H1 (cell line): ENCODE measurements around the gene TMEM253. TPM values are rescaled to one million over a fixed set of nuclear protein-coding genes. Genes with fewer than 3 reads are reported as not detected.

Source experiments
- CTCF ChIA-PET: fragments of 300-600 bp; sonication (Branson Sonifier 250); formaldehyde crosslinking; loops from one replicate; lab custom pipeline; 2021; ENCODE audit not compliant: partially characterized antibody; lab: Charles Lee
- POLR2A ChIA-PET: fragments of 300-600 bp; sonication (Branson Sonifier 250); formaldehyde crosslinking; loops from one replicate; lab custom pipeline; 2021; ENCODE audit warnings: inconsistent platforms; ENCODE audit not compliant: partially characterized antibody; lab: Charles Lee
- DNase-seq, 2 experiments: peaks; one replicate each; pipeline versions ENCODE4 v3.0.0 to v3.0.0-alpha.2; 2010 to 2022; ENCODE audit warnings: low spot score in 2 of 2, low read depth in 1 of 2, mixed read lengths in 1 of 2
- FAIRE-seq: peaks from 2 replicates; lab custom pipeline; 2011; peaks lifted over from hg19 to GRCh38; lab: Jason Lieb, UNC
- H2AFZ ChIP-seq: 2 replicates; pipeline ENCODE4 v1.8.1; 2012; ENCODE audit warnings: low read length, inconsistent platforms
- H2AK5ac ChIP-seq: 2 replicates; pipeline ENCODE4 v1.6.1; 2013; ENCODE audit warnings: low read depth, low read length
- H2BK120ac ChIP-seq: replicated peaks from 2 replicates; pipeline ENCODE3; 2013; ENCODE audit warnings: low read depth, low read length, inconsistent platforms
- H2BK12ac ChIP-seq: 2 replicates; pipeline ENCODE4 v1.6.1; 2013; ENCODE audit warnings: low read depth, low read length
- H2BK15ac ChIP-seq: 2 replicates; pipeline ENCODE4 v1.6.1; 2013; ENCODE audit warnings: low read length
- H2BK20ac ChIP-seq: 2 replicates; pipeline ENCODE4 v1.6.1; 2013; ENCODE audit warnings: low read length
- H2BK5ac ChIP-seq: 2 replicates; pipeline ENCODE4 v1.6.1; 2013; ENCODE audit warnings: low read depth, low read length
- H3K14ac ChIP-seq: 2 replicates; pipeline ENCODE4 v1.6.1; 2013; ENCODE audit warnings: inconsistent platforms; ENCODE audit not compliant: insufficient read length
- H3K18ac ChIP-seq: 2 replicates; pipeline ENCODE4 v1.6.1; 2013; ENCODE audit warnings: low read length; ENCODE audit errors: extremely low read depth
- H3K23ac ChIP-seq: 2 replicates; pipeline ENCODE4 v1.6.1; 2013; ENCODE audit warnings: inconsistent platforms; ENCODE audit not compliant: insufficient read length
- H3K23me2 ChIP-seq: 2 replicates; pipeline ENCODE4 v1.6.1; 2013; ENCODE audit warnings: low read depth, low read length
- H3K27ac ChIP-seq: 2 replicates; pipeline ENCODE4 v1.6.1; 2011; ENCODE audit warnings: low read depth, low read length, inconsistent platforms
- H3K27me3 ChIP-seq, 4 experiments: replicated peaks in 1 of 4; 1 replicate in 1 of 4; 2 replicates in 3 of 4; pipeline versions ENCODE4 v1.6.1 to v1.8.1; 2011 to 2013; ENCODE audit warnings: low read length in 3 of 4, mild to moderate bottlenecking in 3 of 4, inconsistent platforms in 2 of 4, mixed read lengths in 2 of 4, moderate library complexity in 1 of 4; ENCODE audit not compliant: control insufficient read depth in 3 of 4, insufficient read depth in 3 of 4; ENCODE audit errors: extremely low read depth in 1 of 4
- H3K36me3 ChIP-seq, 4 experiments: 2 replicates each; pipeline versions ENCODE4 v1.6.1 to v1.8.1; 2011 to 2013; ENCODE audit warnings: mild to moderate bottlenecking in 4 of 4, low read length in 3 of 4, moderate library complexity in 2 of 4, control low read depth in 1 of 4, inconsistent platforms in 1 of 4; ENCODE audit not compliant: insufficient read depth in 4 of 4, control insufficient read depth in 2 of 4
- H3K4ac ChIP-seq: replicated peaks from 2 replicates; pipeline ENCODE3; 2013; ENCODE audit warnings: low read length, low read depth, mixed read lengths, inconsistent platforms; ENCODE audit not compliant: insufficient read length
- H3K4me1 ChIP-seq, 4 experiments: replicated peaks in 1 of 4; 1 replicate in 1 of 4; 2 replicates in 3 of 4; pipeline versions ENCODE4 v1.6.1 to v1.8.1; 2011 to 2013; ENCODE audit warnings: low read length in 3 of 4, inconsistent platforms in 2 of 4, mixed read lengths in 1 of 4; ENCODE audit not compliant: insufficient read depth in 4 of 4, control insufficient read depth in 3 of 4
- H3K4me2 ChIP-seq, 2 experiments: 2 replicates each; pipeline versions ENCODE4 v1.6.1 to v1.8.1; 2011 to 2013; ENCODE audit warnings: low read depth in 2 of 2, low read length in 2 of 2, control low read depth in 1 of 2, inconsistent platforms in 1 of 2, mild to moderate bottlenecking in 1 of 2; ENCODE audit not compliant: insufficient read depth in 1 of 2
- H3K4me3 ChIP-seq, 4 experiments: fragments of 200-600, 300-600 bp in 1 of 4; sonication (generic), shearing (Covaris generic), sonication (Bioruptor Twin) in 1 of 4; 2 replicates each; pipeline versions ENCODE4 v1.5.1 to v1.8.1; 2011 to 2016; ENCODE audit warnings: low read length in 4 of 4, low read depth in 3 of 4, control low read depth in 2 of 4, inconsistent platforms in 2 of 4, mild to moderate bottlenecking in 2 of 4, mixed read lengths in 1 of 4, moderate library complexity in 1 of 4; ENCODE audit not compliant: insufficient read depth in 2 of 4; ENCODE audit errors: extremely low read depth in 1 of 4
- H3K56ac ChIP-seq: replicated peaks from 2 replicates; pipeline ENCODE3; 2013; ENCODE audit warnings: low read depth, mild to moderate bottlenecking, mixed read lengths, low read length, inconsistent platforms; ENCODE audit not compliant: insufficient read length
- H3K79me1 ChIP-seq: 2 replicates; pipeline ENCODE4 v1.6.1; 2013; ENCODE audit warnings: low read depth, low read length, control low read depth
- H3K79me2 ChIP-seq, 2 experiments: 2 replicates each; pipeline versions ENCODE4 v1.6.1 to v1.8.1; 2012 to 2013; ENCODE audit warnings: low read length in 2 of 2, mild to moderate bottlenecking in 2 of 2, inconsistent platforms in 1 of 2; ENCODE audit not compliant: insufficient read depth in 2 of 2, control insufficient read depth in 1 of 2
- H3K9ac ChIP-seq, 4 experiments: replicated peaks in 1 of 4; 1 replicate in 1 of 4; 2 replicates in 3 of 4; pipeline versions ENCODE4 v1.6.1 to v1.8.1; 2011 to 2013; ENCODE audit warnings: low read depth in 3 of 4, low read length in 3 of 4, control low read depth in 2 of 4, mild to moderate bottlenecking in 2 of 4, moderate library complexity in 2 of 4, inconsistent platforms in 1 of 4; ENCODE audit errors: extremely low read depth in 1 of 4
- H3K9me3 ChIP-seq, 2 experiments: 2 replicates each; pipeline versions ENCODE4 v1.6.1 to v1.8.1; 2012 to 2013; ENCODE audit warnings: mild to moderate bottlenecking in 2 of 2, moderate library complexity in 2 of 2, control low read depth in 1 of 2, inconsistent platforms in 1 of 2, low read depth in 1 of 2, low read length in 1 of 2, mixed read lengths in 1 of 2; ENCODE audit not compliant: insufficient read depth in 2 of 2
- H4K20me1 ChIP-seq, 2 experiments: replicated peaks in 1 of 2; 2 replicates each; pipeline versions ENCODE3 to v1.8.1; 2011 to 2013; ENCODE audit warnings: inconsistent platforms in 2 of 2, low read length in 2 of 2, mild to moderate bottlenecking in 1 of 2; ENCODE audit not compliant: insufficient read depth in 2 of 2, control insufficient read depth in 1 of 2
- H4K5ac ChIP-seq: 2 replicates; pipeline ENCODE4 v1.6.1; 2013; ENCODE audit warnings: low read length, low read depth, mixed read lengths, inconsistent platforms; ENCODE audit not compliant: insufficient read length
- H4K8ac ChIP-seq: 2 replicates; pipeline ENCODE4 v1.8.0; 2013; ENCODE audit warnings: mild to moderate bottlenecking, moderate library complexity, low read length, inconsistent platforms; ENCODE audit not compliant: insufficient read depth; ENCODE audit errors: extremely low read depth
- H4K91ac ChIP-seq: replicated peaks from 2 replicates; pipeline ENCODE3; 2013; ENCODE audit warnings: low read length, mixed read lengths, inconsistent platforms; ENCODE audit not compliant: insufficient read length
- ATF2 ChIP-seq: IDR thresholded peaks from 2 replicates; pipeline ENCODE4 v1.6.1; 2012; ENCODE audit warnings: low read length, inconsistent platforms
- FOSL1 ChIP-seq: IDR thresholded peaks from 2 replicates; pipeline ENCODE4 v1.6.1; 2011; ENCODE audit warnings: mild to moderate bottlenecking, low read depth, low read length, moderate library complexity; ENCODE audit not compliant: insufficient read depth
- WGBS, 2 experiments: shearing (Covaris generic) in 1 of 2; methylation state at CpG; one replicate each; pipeline versions ENCODE4 v1.1.6 to v1.1.7; 2013 to 2015; ENCODE audit warnings: low lambda C conversion rate in 2 of 2, mixed read lengths in 2 of 2, inconsistent platforms in 1 of 2, low coverage in 1 of 2, missing lambda C conversion rate in 1 of 2; ENCODE audit not compliant: insufficient replicate concordance in 2 of 2, insufficient coverage in 1 of 2, insufficient read length in 1 of 2; ENCODE audit errors: extremely low coverage in 1 of 2, missing lambda C conversion rate in 1 of 2; 5-methylcytosine and 5-hydroxymethylcytosine counted together
- polyA plus RNA-seq, 7 experiments: library from polyadenylated mRNA; depleted of rRNA in 3 of 7; stranded (reverse) in 5 of 7; unstranded in 2 of 7; fragments of >200 nt in 5 of 7; fragments of 200-250 nt in 2 of 7; gene quantifications; 1 replicate in 5 of 7; 2 replicates in 1 of 7; 4 replicates in 1 of 7; pipeline versions ENCODE4 v1.2.1 to v1.2.3, GENCODE V29; 2011 to 2013; ENCODE audit warnings: missing spikeins in 2 of 7, mixed read lengths in 2 of 7
- total RNA-seq: library from RNA; stranded (reverse); fragmentation: NEBNext Ultra II Directional; extraction: Animal tissue kit (Norgen Biotek cat#: 25700); gene quantifications from 2 replicates; pipeline ENCODE4 v1.2.1, GENCODE V29; 2021

TMEM253 gene
- total and polyA plus RNA-seq, 2 of the 8 experiments (the other 6 are each of a cell fraction or from before 2014, with no cell fraction given): 1.9 to 2.2 TPM

- peaks cover 2% of the 10 kb centered on the region; the same call in 1 of the 2 replicates for H3K23me2 ChIP-seq
- no peak overlapping the region for H2AFZ ChIP-seq
- no peak overlapping the region for H3K18ac ChIP-seq
- H3K4me2 ChIP-seq: no peak overlapping the region
- no peak overlapping the region for H3K4ac ChIP-seq
- peaks cover 0 to 6% of the 10 kb centered on the region in 2 experiments; a peak in 2 of 4 replicates for H3K79me2 ChIP-seq
- H3K14ac ChIP-seq: no peak overlapping the region
- H3K27ac ChIP-seq: no peak overlapping the region
- 84% methylated on average over 2 of the region's 2 CpGs; no CpG with 5 or more reads in 1 of the 2 experiments for WGBS, 2 experiments
- peaks cover 2 to 9% of the 10 kb centered on the region in 2 experiments for H4K20me1 ChIP-seq
- H3K23ac ChIP-seq: no peak overlapping the region
- no peaks in the 10 kb centered on the region for H3K9me3 ChIP-seq
- no peak overlapping the region for H4K5ac ChIP-seq
- DNase-seq (no peak), FAIRE-seq (no peak)
- H3K79me1 ChIP-seq: peaks cover 2% of the 10 kb centered on the region
- POLR2A ChIA-PET: interaction anchor here (2.8 to 12.4 kb wide), 2 partner anchors 7 to 15 kb away, joined by 11 to 245 read pairs; no protein-coding TSS in a partner anchor
- no peak overlapping the region for H3K56ac ChIP-seq
- H2BK120ac ChIP-seq: no peak overlapping the region
- no peak overlapping the region for H2BK15ac ChIP-seq
- H3K4me1 ChIP-seq: peaks cover 0 to 1% (median 0%) of the 10 kb centered on the region in 4 experiments; a peak in 1 of 7 replicates
- no peak overlapping the region for H3K4me3 ChIP-seq
- H3K9ac ChIP-seq: no peak overlapping the region
- peaks cover 46 to 88% (median 69%) of the 10 kb centered on the region in 4 experiments for H3K36me3 ChIP-seq
- no peak overlapping the region for H4K8ac ChIP-seq
- no peak overlapping the region for H2BK20ac ChIP-seq
- H2AK5ac ChIP-seq: no peak overlapping the region
- H2BK5ac ChIP-seq: no peak overlapping the region
- H3K27me3 ChIP-seq: no peaks in the 10 kb centered on the region
- no peak overlapping the region for H2BK12ac ChIP-seq
- H4K91ac ChIP-seq: no peak overlapping the region
- CTCF ChIA-PET: interaction anchor here (1.0 to 8.6 kb wide), 5 partner anchors 10 to 37 kb away, joined by 6 to 72 read pairs (median 25); no protein-coding TSS in a partner anchor
- TF ChIP-seq ATF2 (no peak), FOSL1 (no peak)
Measured at GRCh38 chr14:21077672-21078071, 23.2 kb upstream of the TMEM253 start.
